Stimulated activated naive CD8-positive, alpha-beta T cell treated with anti-CD3 and anti-CD28 coated beads, Interleukin-15, amount 100 ng/mL, for 72 hours (primary cell): ENCODE data around the gene IL34.
A peak's percentile ranks its signal among the peaks of the same experiment; 100 is the strongest.

Experiments used
- ATAC-seq: fragments of 150-1000 bp; cut with Tn5 transposase; 2 replicates; pipeline ENCODE4 v1.10.0; 2021; ENCODE audit warnings: mild to moderate bottlenecking, moderate library complexity
- DNase-seq, 2 donors: peaks; one replicate each; pipeline ENCODE4 v3.0.0; 2021 to 2022
- H3K27ac Mint-ChIP-seq, 2 donors: one replicate each; pipeline ENCODE4 v1.8.0; 2022; ENCODE audit warnings: mild to moderate bottlenecking in 2 of 2, mixed read lengths in 2 of 2, moderate library complexity in 2 of 2
- H3K27me3 Mint-ChIP-seq: one replicate; pipeline ENCODE4 v1.8.0; 2022; ENCODE audit warnings: mixed read lengths
- H3K4me1 Mint-ChIP-seq: one replicate; pipeline ENCODE4 v1.8.0; 2022; ENCODE audit warnings: mild to moderate bottlenecking, mixed read lengths
- H3K4me3 Mint-ChIP-seq, 2 donors: one replicate each; pipeline ENCODE4 v1.8.0; 2022; ENCODE audit warnings: mild to moderate bottlenecking in 2 of 2, mixed read lengths in 2 of 2, moderate library complexity in 1 of 2
- H3K9me3 Mint-ChIP-seq, 2 donors: one replicate each; pipeline ENCODE4 v1.8.0; 2022; ENCODE audit warnings: mixed read lengths in 2 of 2

IL34 gene

DNA sequence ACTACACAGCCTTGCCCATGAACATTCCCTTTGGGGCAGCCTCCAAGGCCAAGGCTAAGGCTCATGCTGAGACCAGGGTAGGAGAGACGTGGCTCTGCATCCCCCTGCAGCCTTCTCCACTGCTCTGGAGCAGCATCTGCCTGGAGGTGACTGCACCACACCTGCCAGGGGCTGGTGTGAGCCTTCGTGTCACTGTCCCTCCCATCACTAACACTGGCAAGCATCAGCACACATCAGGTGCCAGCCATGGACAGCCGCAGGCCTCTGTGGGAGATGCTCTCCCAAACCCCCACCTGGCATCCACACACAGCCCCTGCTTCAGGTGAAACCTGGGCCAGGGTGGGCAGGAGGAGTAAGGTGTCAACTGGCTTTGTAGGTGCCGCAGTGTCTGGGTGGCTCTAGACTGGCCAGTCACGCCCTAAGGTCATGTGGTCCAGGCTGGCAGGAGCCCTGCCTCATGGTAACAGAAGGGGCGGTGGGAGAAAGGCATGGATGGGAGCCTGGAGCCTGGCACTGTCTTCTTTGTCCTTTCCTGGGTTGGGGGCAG lies 57.5 kb downstream of the IL34 start:
- no peaks in the 10 kb centered on the region for H3K27me3 Mint-ChIP-seq
- peak overlapping the region in 1 of 2 donors; percentile 63 for H3K27ac Mint-ChIP-seq
- no peak overlapping the region for H3K4me3 Mint-ChIP-seq
- H3K9me3 Mint-ChIP-seq, result no peaks in the 10 kb centered on the region
- peaks cover 7% of the 10 kb centered on the region for H3K4me1 Mint-ChIP-seq
- DNase-seq (no peak), ATAC-seq (no peak)

DNA sequence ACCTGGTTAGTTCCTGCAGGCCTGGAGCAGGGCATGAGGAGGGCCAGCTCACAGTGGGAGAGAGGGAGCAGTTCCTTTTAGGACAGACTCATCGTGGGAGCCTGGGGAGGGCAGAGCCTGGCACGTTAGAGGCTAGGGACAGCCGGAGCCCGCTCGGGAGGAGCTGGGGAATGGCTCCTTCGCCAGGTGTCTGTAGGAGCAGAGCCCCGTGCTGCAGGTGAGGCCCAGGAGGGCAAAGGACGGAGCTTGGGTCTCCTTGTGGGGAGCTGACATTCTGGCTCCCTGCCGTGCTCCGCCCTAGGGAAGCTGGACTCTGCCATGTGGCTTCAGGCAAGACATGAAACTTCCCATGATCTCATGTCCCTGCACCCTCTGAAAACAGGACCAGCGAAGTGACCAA lies 58.2 kb downstream of the IL34 start:
- no peak for DNase-seq
- Mint-ChIP-seq H3K27ac (no peak overlapping the region), H3K9me3 (no peaks in the 10 kb centered on the region), H3K4me3 (no peak overlapping the region), H3K4me1 (peaks cover under 1% of the 10 kb centered on the region), H3K27me3 (no peaks in the 10 kb centered on the region)
- no peak for ATAC-seq

DNA sequence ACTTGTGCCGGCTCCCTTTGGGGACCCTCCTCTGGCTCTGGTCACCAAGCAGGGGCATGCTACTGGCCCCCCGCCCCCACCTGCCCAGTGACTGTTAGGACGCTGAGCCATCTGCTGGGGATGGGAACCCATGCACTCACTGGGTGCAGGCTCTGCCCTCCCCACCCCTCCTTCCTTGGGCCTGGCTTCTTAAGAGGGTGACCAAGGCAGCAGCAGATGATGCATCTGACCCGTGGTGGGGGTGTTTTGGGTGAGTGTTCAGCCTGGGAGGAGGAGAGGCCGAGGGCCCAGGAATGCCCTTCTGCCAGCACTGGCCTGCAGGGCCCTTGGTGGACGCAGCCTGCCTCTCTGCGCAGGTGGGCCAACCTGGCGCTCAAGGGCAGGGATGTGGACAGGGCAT lies 58.7 kb downstream of the IL34 start:
- DNase-seq (no peak), ATAC-seq (no peak)
- Mint-ChIP-seq H3K4me1 (peaks cover 4% of the 10 kb centered on the region), H3K27ac (no peak overlapping the region), H3K9me3 (no peaks in the 10 kb centered on the region), H3K27me3 (no peaks in the 10 kb centered on the region), H3K4me3 (no peak overlapping the region)

DNA sequence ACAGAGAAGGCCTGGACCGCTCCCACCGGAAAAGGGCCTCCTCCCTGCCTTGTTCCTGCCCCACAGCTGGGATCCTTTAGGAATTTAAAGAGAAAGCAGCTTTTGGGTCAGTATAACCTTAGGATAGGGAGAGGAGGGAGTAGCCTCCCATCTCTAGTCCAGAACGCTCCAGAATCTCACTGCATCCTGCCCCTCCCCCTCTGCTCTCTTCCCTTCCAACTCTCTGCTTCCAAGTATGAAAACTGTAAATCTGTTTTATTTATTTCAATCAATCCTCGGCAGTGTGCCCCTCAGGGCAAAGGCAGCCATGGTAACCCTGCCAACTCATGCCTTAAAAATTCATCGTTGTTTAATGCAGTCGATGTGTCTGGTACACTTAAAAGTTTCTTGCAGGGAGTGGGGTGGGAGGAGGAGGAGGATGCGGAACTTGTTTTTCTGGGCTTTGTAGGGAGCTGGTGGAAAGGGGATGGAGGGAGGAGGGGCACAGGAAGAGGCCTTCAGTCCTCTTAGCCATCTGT lies 60.6 kb downstream of the IL34 start:
- no peak overlapping the region for H3K4me3 Mint-ChIP-seq
- ATAC-seq (no peak), DNase-seq (no peak)
- peaks cover 21% of the 10 kb centered on the region for H3K4me1 Mint-ChIP-seq
- no peaks in the 10 kb centered on the region for H3K27me3 Mint-ChIP-seq
- H3K9me3 Mint-ChIP-seq, result no peaks in the 10 kb centered on the region
- peak overlapping the region; percentile 28 to 56 for H3K27ac Mint-ChIP-seq

DNA sequence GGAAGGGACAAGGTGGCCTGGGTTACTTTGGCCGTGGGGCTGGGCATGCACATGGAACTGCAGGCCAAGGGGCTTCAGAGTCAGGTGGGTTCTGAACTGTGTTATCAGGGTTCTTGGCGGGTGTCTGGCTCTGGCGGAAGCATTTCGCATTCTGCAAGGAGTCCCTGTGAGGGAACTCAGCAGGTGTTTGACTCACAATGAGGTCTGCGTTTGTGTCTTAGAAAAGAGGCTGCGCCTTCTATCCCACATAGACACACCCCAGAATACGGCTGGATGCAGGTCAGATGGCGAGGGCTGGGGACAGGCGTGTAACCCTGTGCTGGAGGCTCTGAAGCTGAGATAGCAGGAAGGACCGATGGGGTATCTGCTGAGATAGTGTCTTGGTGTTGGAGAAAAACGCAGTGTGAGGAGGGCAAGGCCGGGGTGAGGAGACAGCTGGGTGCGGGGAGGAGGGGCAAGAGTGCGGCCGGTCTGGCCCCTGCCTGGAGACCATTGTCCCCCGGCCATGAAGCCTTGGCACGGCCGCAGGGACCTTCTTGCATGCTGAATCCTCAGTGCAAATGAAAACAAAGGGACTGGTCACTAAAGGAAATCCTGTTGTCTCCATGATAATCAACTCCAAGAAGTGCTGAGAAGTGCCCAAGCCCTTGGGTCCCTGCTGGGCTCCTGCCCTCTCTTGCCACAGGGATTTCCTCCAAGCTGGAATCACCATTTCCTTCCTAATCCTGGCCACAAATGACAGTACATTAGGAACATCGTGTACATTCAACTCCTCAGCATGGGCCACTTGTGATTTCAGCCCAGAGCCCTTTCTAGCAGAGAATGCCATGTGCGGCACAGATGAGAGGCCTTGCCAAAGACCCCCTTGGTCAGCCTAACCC lies 62.2 kb downstream of the IL34 start:
- Mint-ChIP-seq H3K4me1 (peaks cover 21% of the 10 kb centered on the region), H3K27ac (peak overlapping the region; percentile 21 to 54), H3K4me3 (no peak overlapping the region), H3K27me3 (no peaks in the 10 kb centered on the region), H3K9me3 (no peaks in the 10 kb centered on the region)
- no peak for DNase-seq
- no peak for ATAC-seq

DNA sequence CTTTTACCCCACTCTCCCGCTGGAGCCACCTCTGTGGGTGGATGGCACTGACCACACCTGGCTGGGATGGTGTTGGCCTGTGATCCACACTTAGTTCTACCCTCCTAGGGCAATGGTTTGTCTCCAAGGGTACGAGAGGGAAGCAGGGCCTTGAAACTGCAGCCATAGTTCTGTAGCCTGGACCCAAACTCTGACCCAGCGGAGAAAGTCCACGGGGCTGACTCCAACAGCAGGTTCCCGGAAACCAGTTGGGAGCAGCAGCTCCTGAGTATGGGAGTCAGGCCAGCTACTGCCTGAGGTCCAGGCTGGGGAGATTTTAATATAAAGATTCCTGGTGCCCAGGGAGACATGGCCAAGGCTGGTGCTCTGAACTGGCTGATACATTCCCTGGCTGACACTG lies 63.1 kb downstream of the IL34 start:
- Mint-ChIP-seq H3K4me1 (peaks cover 21% of the 10 kb centered on the region), H3K9me3 (no peaks in the 10 kb centered on the region), H3K27ac (peak overlapping the region; percentile 13 to 87), H3K4me3 (no peak overlapping the region), H3K27me3 (no peaks in the 10 kb centered on the region)
- ATAC-seq (no peak), DNase-seq (no peak)

DNA sequence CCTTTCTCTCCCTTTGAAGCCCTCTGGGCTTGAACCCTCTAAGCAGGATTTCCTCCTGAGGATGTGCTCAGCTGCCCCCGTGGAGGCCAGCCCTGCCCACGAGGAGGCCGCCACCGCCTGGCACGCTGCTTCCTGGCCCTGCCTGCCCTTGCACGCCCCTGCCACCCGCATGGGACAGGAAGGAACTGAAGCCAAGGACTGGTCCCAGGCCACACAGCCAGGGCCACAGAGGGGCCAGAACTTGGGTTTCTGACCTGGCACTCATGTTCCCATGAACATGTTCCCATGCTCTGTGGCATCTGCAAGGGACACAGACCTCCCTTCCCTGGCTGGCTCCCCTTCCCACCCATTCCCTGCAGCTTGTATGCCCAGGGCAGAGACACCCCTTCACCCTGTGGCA lies 63.6 kb downstream of the IL34 start:
- Mint-ChIP-seq H3K27me3 (no peaks in the 10 kb centered on the region), H3K9me3 (no peaks in the 10 kb centered on the region), H3K4me1 (peaks cover 21% of the 10 kb centered on the region), H3K27ac (peak overlapping the region; percentile 33 to 87), H3K4me3 (no peak overlapping the region)
- DNase-seq, result no peak
- ATAC-seq, result peak; percentile 11
